T-cell (primary cell): ENCODE results near the gene SH3GL3. TPM values are rescaled to one million over a fixed set of nuclear protein-coding genes. Genes with fewer than 3 reads are reported as not detected.

Experiments
- ATAC-seq, 4 experiments: fragments of 200-7000 bp in 3 of 4; fragments of 150-1000 bp in 1 of 4; cut with Tn5 transposase; replicated peaks in 1 of 4; 1 replicate in 3 of 4; 2 replicates in 1 of 4; pipeline ENCODE4 v1.10.0; 2021; ENCODE audit warnings: moderate library complexity in 3 of 4, mild to moderate bottlenecking in 2 of 4, moderate number of reproducible peaks in 1 of 4
- CTCF ChIA-PET, 2 donors: fragments of 300-600 bp; sonication (Branson Sonifier 250); formaldehyde crosslinking; loops; one replicate each; lab custom pipeline; 2022; ENCODE audit warnings: antibody characterized with exemption in 2 of 2; lab: Charles Lee
- POLR2A ChIA-PET, 2 donors: fragments of 300-600 bp; sonication (Branson Sonifier 250); formaldehyde crosslinking; loops; one replicate each; lab custom pipeline; 2022; ENCODE audit warnings: antibody characterized with exemption in 2 of 2; lab: Charles Lee
- DNase-seq, 35 experiments: peaks; one replicate each; pipeline versions ENCODE4 v3.0.0 to v3.0.0-alpha.2; 2013 to 2023
- H3K27ac ChIP-seq: one replicate; pipeline ENCODE4 v1.5.1; 2013; ENCODE audit warnings: low read length
- H3K27me3 ChIP-seq, 2 experiments: replicated peaks in 1 of 2; 1 replicate in 1 of 2; 2 replicates in 1 of 2; pipeline versions ENCODE4 v1.6.1 to v1.7.0; 2013; ENCODE audit warnings: low read length in 1 of 2, mixed read lengths in 1 of 2; ENCODE audit not compliant: control insufficient read depth in 2 of 2, insufficient read depth in 2 of 2; ENCODE audit errors: extremely low read depth in 1 of 2
- H3K36me3 ChIP-seq, 2 donors: 1 replicate in 1 of 2; 2 replicates in 1 of 2; pipeline versions ENCODE4 v1.6.1 to v1.7.0; 2013; ENCODE audit warnings: low read length in 1 of 2; ENCODE audit not compliant: control insufficient read depth in 2 of 2, insufficient read depth in 1 of 2; ENCODE audit errors: extremely low read depth in 1 of 2
- H3K4me1 ChIP-seq, 2 experiments: 1 replicate in 1 of 2; 2 replicates in 1 of 2; pipeline versions ENCODE4 v1.6.1 to v1.7.0; 2013; ENCODE audit warnings: low read length in 2 of 2, mixed read lengths in 1 of 2; ENCODE audit not compliant: insufficient read depth in 2 of 2, control insufficient read depth in 1 of 2; ENCODE audit errors: extremely low read depth in 1 of 2
- H3K4me3 ChIP-seq, 2 donors: 1 replicate in 1 of 2; 2 replicates in 1 of 2; pipeline versions ENCODE4 v1.5.1 to v1.7.0; 2013; ENCODE audit warnings: mild to moderate bottlenecking in 2 of 2, low read length in 1 of 2, moderate library complexity in 1 of 2; ENCODE audit not compliant: control insufficient read depth in 1 of 2; ENCODE audit errors: extremely low read depth in 1 of 2
- H3K9me3 ChIP-seq: 2 replicates; pipeline ENCODE4 v1.7.0; 2013
- H3K27ac Mint-ChIP-seq, 2 donors: one replicate each; pipeline ENCODE4 v1.8.0; 2020 to 2021; ENCODE audit warnings: mild to moderate bottlenecking in 2 of 2, mixed read lengths in 2 of 2
- H3K27me3 Mint-ChIP-seq, 2 donors: one replicate each; pipeline ENCODE4 v1.8.0; 2021 to 2022; ENCODE audit warnings: mixed read lengths in 2 of 2
- H3K36me3 Mint-ChIP-seq: one replicate; pipeline ENCODE4 v1.8.0; 2021; ENCODE audit warnings: mixed read lengths
- H3K4me1 Mint-ChIP-seq, 3 donors: one replicate each; pipeline ENCODE4 v1.8.0; 2020 to 2022; ENCODE audit warnings: mixed read lengths in 3 of 3, mild to moderate bottlenecking in 1 of 3
- H3K4me3 Mint-ChIP-seq, 3 donors: one replicate each; pipeline ENCODE4 v1.8.0; 2020 to 2022; ENCODE audit warnings: mild to moderate bottlenecking in 3 of 3, mixed read lengths in 3 of 3, moderate library complexity in 3 of 3
- H3K9me3 Mint-ChIP-seq, 3 donors: one replicate each; pipeline ENCODE4 v1.8.0; 2020 to 2022; ENCODE audit warnings: mixed read lengths in 3 of 3
- WGBS: methylation state at CpG from one replicate; pipeline ENCODE4 v1.1.5; 2013; ENCODE audit warnings: missing lambda C conversion rate; ENCODE audit not compliant: insufficient coverage; 5-methylcytosine and 5-hydroxymethylcytosine counted together
- total RNA-seq, 35 experiments: library from RNA in 6 of 35; stranded (reverse) in 6 of 35; fragments of 120-200 nt in 1 of 35; gene quantifications; one replicate each; pipeline versions ENCODE4 v1.2.1 to v1.2.4 and lab custom pipeline; 2013 to 2026

Gene SH3GL3
- total RNA-seq, 5 donors from 2014 or later (not counting 1 experiment from before 2014, with no cell fraction given) = not detected

- no peaks in the 10 kb centered on the region for H3K4me1 Mint-ChIP-seq
- H3K27me3 Mint-ChIP-seq = peaks cover 5 to 10% of the 10 kb centered on the region in 2 donors
- POLR2A ChIA-PET = no interaction called here
- no peak overlapping the region for H3K4me3 Mint-ChIP-seq
- H3K36me3 Mint-ChIP-seq = no peaks in the 10 kb centered on the region
- no peaks in the 10 kb centered on the region for H3K9me3 Mint-ChIP-seq
- no peak overlapping the region for H3K4me3 ChIP-seq
- H3K27ac Mint-ChIP-seq = no peak overlapping the region
- no peaks in the 10 kb centered on the region for H3K36me3 ChIP-seq
- no peaks in the 10 kb centered on the region for H3K27me3 ChIP-seq
- WGBS = no CpG with 5 or more reads among the region's 5 CpGs
- no peak for DNase-seq
- no peaks in the 10 kb centered on the region for H3K9me3 ChIP-seq
- no peak overlapping the region for H3K27ac ChIP-seq
- CTCF ChIA-PET = interaction anchor here in 1 of 2 donors (0.9 kb wide), 1 partner anchor 9 kb away, joined by 3 read pairs; no protein-coding TSS in a partner anchor
- no peak for ATAC-seq
- H3K4me1 ChIP-seq = no peaks in the 10 kb centered on the region
Measured at GRCh38 chr15:83558146-83558545, 111.0 kb downstream of the SH3GL3 start.

- H3K4me1 ChIP-seq = no peaks in the 10 kb centered on the region
- no peaks in the 10 kb centered on the region for H3K4me1 Mint-ChIP-seq
- H3K9me3 Mint-ChIP-seq = no peaks in the 10 kb centered on the region
- ChIA-PET CTCF (no interaction called here), POLR2A (no interaction called here)
- no peaks in the 10 kb centered on the region for H3K9me3 ChIP-seq
- no peaks in the 10 kb centered on the region for H3K27me3 ChIP-seq
- no peak overlapping the region for H3K4me3 ChIP-seq
- H3K27ac Mint-ChIP-seq = no peak overlapping the region
- no peaks in the 10 kb centered on the region for H3K36me3 Mint-ChIP-seq
- H3K4me3 Mint-ChIP-seq = no peak overlapping the region
- no peaks in the 10 kb centered on the region for H3K36me3 ChIP-seq
- no peak overlapping the region for H3K27ac ChIP-seq
- peaks cover 5 to 10% of the 10 kb centered on the region in 2 donors for H3K27me3 Mint-ChIP-seq
- 4% methylated on average over 3 of the region's 7 CpGs for WGBS
- DNase-seq = peak in 23 of 35 experiments; percentile 2 to 51 (median 11)
- no peak for ATAC-seq
Measured at GRCh38 chr15:83559310-83559966, 112.3 kb downstream of the SH3GL3 start.

GRCh38 chr15:83561661-83562060, 114.5 kb downstream of the SH3GL3 start:
- H3K4me1 ChIP-seq = no peaks in the 10 kb centered on the region
- Mint-ChIP-seq H3K27ac (no peak overlapping the region), H3K4me3 (no peak overlapping the region), H3K27me3 (peaks cover 7 to 8% of the 10 kb centered on the region in 2 donors), H3K9me3 (no peaks in the 10 kb centered on the region), H3K36me3 (no peaks in the 10 kb centered on the region), H3K4me1 (no peaks in the 10 kb centered on the region)
- ChIA-PET CTCF (interaction anchor here (0.6 to 0.9 kb wide), 2 partner anchors 8 to 156 kb away, joined by 3 to 4 read pairs; no protein-coding TSS in a partner anchor), POLR2A (no interaction called here)
- no peaks in the 10 kb centered on the region for H3K27me3 ChIP-seq
- ATAC-seq (no peak), DNase-seq (no peak)
- H3K9me3 ChIP-seq = no peaks in the 10 kb centered on the region
- H3K36me3 ChIP-seq = no peaks in the 10 kb centered on the region
- no peak overlapping the region for H3K27ac ChIP-seq
- no peak overlapping the region for H3K4me3 ChIP-seq

GRCh38 chr15:83565138-83565537, 118.0 kb downstream of the SH3GL3 start:
- no peak overlapping the region for H3K4me3 Mint-ChIP-seq
- POLR2A ChIA-PET = no interaction called here
- no peaks in the 10 kb centered on the region for H3K4me1 ChIP-seq
- H3K9me3 ChIP-seq = no peaks in the 10 kb centered on the region
- no peak overlapping the region for H3K27ac ChIP-seq
- no peaks in the 10 kb centered on the region for H3K9me3 Mint-ChIP-seq
- H3K36me3 Mint-ChIP-seq = no peaks in the 10 kb centered on the region
- no peak overlapping the region for H3K4me3 ChIP-seq
- no peak overlapping the region for H3K27ac Mint-ChIP-seq
- DNase-seq (no peak), ATAC-seq (no peak)
- H3K4me1 Mint-ChIP-seq = no peaks in the 10 kb centered on the region
- peaks cover 0 to 3% of the 10 kb centered on the region in 2 donors for H3K27me3 Mint-ChIP-seq
- no peaks in the 10 kb centered on the region for H3K27me3 ChIP-seq
- H3K36me3 ChIP-seq = no peaks in the 10 kb centered on the region
- CTCF ChIA-PET = interaction anchor here in 1 of 2 donors (0.6 kb wide), 1 partner anchor 624 kb away, joined by 6 read pairs; no protein-coding TSS in a partner anchor
- no CpG with 5 or more reads among the region's 3 CpGs for WGBS

- Histone ChIP-seq H3K27ac (no peak overlapping the region), H3K27me3 (no peaks in the 10 kb centered on the region), H3K9me3 (no peaks in the 10 kb centered on the region), H3K36me3 (no peaks in the 10 kb centered on the region), H3K4me1 (no peaks in the 10 kb centered on the region), H3K4me3 (no peak overlapping the region)
- DNase-seq (no peak), ATAC-seq (no peak)
- no peak overlapping the region for H3K4me3 Mint-ChIP-seq
- no peak overlapping the region for H3K27ac Mint-ChIP-seq
- H3K4me1 Mint-ChIP-seq = no peaks in the 10 kb centered on the region
- H3K27me3 Mint-ChIP-seq = peaks cover 0 to 3% of the 10 kb centered on the region in 2 donors
- 60% methylated on average over 1 of the region's 4 CpGs for WGBS
- ChIA-PET CTCF (interaction anchor here in 1 of 2 donors (0.5 to 0.6 kb wide), 2 partner anchors 125 to 625 kb away, joined by 3 to 6 read pairs; no protein-coding TSS in a partner anchor), POLR2A (no interaction called here)
- H3K36me3 Mint-ChIP-seq = no peaks in the 10 kb centered on the region
- H3K9me3 Mint-ChIP-seq = no peaks in the 10 kb centered on the region
Measured at GRCh38 chr15:83565553-83566159, 118.5 kb downstream of the SH3GL3 start.

GRCh38 chr15:83567318-83567717, 120.2 kb downstream of the SH3GL3 start:
- CTCF ChIA-PET = interaction anchor here in 1 of 2 donors (0.7 kb wide), 1 partner anchor 10 kb away, joined by 3 read pairs; no protein-coding TSS in a partner anchor
- Histone ChIP-seq H3K27ac (no peak overlapping the region), H3K36me3 (no peaks in the 10 kb centered on the region), H3K9me3 (no peaks in the 10 kb centered on the region), H3K4me1 (no peaks in the 10 kb centered on the region), H3K4me3 (no peak overlapping the region), H3K27me3 (peaks cover 0 to 2% of the 10 kb centered on the region in 2 experiments)
- no CpG with 5 or more reads among the region's 2 CpGs for WGBS
- no peak overlapping the region for H3K27ac Mint-ChIP-seq
- H3K27me3 Mint-ChIP-seq = peaks cover 0 to 3% of the 10 kb centered on the region in 2 donors
- H3K9me3 Mint-ChIP-seq = no peaks in the 10 kb centered on the region
- POLR2A ChIA-PET = no interaction called here
- H3K36me3 Mint-ChIP-seq = no peaks in the 10 kb centered on the region
- ATAC-seq (no peak), DNase-seq (no peak)
- no peak overlapping the region for H3K4me3 Mint-ChIP-seq
- no peaks in the 10 kb centered on the region for H3K4me1 Mint-ChIP-seq
